OCI-LY1 (cell line): ENCODE results near the gene SLC17A1.

Experiments used
- H2AFZ ChIP-seq: fragments of 200-600 bp; sonication (generic), shearing (Covaris generic); 2 replicates; pipeline ENCODE4 v1.6.0; 2014; ENCODE audit warnings: antibody characterized with exemption, mild to moderate bottlenecking, low read length
- H3F3A ChIP-seq: fragments of 200-600 bp; sonication (generic), shearing (Covaris generic); 2 replicates; pipeline ENCODE4 v1.6.0; 2014; ENCODE audit warnings: mild to moderate bottlenecking, antibody characterized with exemption, low read length, moderate library complexity; ENCODE audit not compliant: insufficient read depth
- H3K27ac ChIP-seq: fragments of 200-600 bp; sonication (generic); 2 replicates; pipeline ENCODE4 v1.5.1; 2014; ENCODE audit warnings: low read length, mixed run types, mild to moderate bottlenecking, low read depth; ENCODE audit not compliant: poor library complexity, severe bottlenecking
- H3K27me3 ChIP-seq: fragments of 200-600 bp; sonication (generic); 2 replicates; pipeline ENCODE4 v1.6.0; 2014; ENCODE audit warnings: antibody characterized with exemption, mild to moderate bottlenecking, low read length, moderate library complexity; ENCODE audit not compliant: insufficient read depth
- H3K36me3 ChIP-seq: fragments of 200-600 bp; sonication (generic); 2 replicates; pipeline ENCODE4 v1.6.1; 2014; ENCODE audit warnings: mild to moderate bottlenecking, antibody characterized with exemption, low read length, moderate library complexity, mixed read lengths; ENCODE audit not compliant: insufficient read depth
- H3K4me1 ChIP-seq: fragments of 200-600 bp; sonication (generic); 2 replicates; pipeline ENCODE4 v1.5.1; 2014; ENCODE audit warnings: mild to moderate bottlenecking, low read length, moderate library complexity; ENCODE audit not compliant: insufficient read depth, severe bottlenecking
- H3K4me2 ChIP-seq: fragments of 200-600 bp; sonication (generic), shearing (Covaris generic); 2 replicates; pipeline ENCODE4 v1.6.1; 2014; ENCODE audit warnings: low read length
- H3K4me3 ChIP-seq: fragments of 200-600 bp; sonication (generic); 2 replicates; pipeline ENCODE4 v1.5.1; 2014; ENCODE audit warnings: low read length, low read depth, mild to moderate bottlenecking, mixed read lengths; ENCODE audit not compliant: poor library complexity, severe bottlenecking
- H3K79me2 ChIP-seq: fragments of 200-600 bp; shearing (Covaris generic); 2 replicates; pipeline ENCODE4 v1.6.1; 2016; ENCODE audit warnings: mixed run types, low read length, mixed read lengths; ENCODE audit not compliant: insufficient read depth
- H3K9ac ChIP-seq: fragments of 200-600 bp; sonication (generic), shearing (Covaris generic); 2 replicates; pipeline ENCODE4 v1.6.1; 2014; ENCODE audit warnings: mild to moderate bottlenecking, low read length, mixed read lengths
- H3K9me2 ChIP-seq: fragments of 200-600 bp; sonication (generic), shearing (Covaris generic); 2 replicates; pipeline ENCODE4 v1.6.1; 2014; ENCODE audit warnings: low read depth, mild to moderate bottlenecking, low read length, mixed read lengths
- H3K9me3 ChIP-seq: fragments of 200-600 bp; shearing (Covaris generic); 2 replicates; pipeline ENCODE4 v1.6.1; 2014; ENCODE audit warnings: low read length, mixed read lengths
- H4K20me1 ChIP-seq: fragments of 200-600 bp; sonication (generic), shearing (Covaris generic); 2 replicates; pipeline ENCODE4 v1.6.0; 2016; ENCODE audit warnings: mild to moderate bottlenecking, low read length; ENCODE audit not compliant: insufficient read depth
- EZH2 ChIP-seq: fragments of 200-600 bp; sonication (generic), shearing (Covaris generic); IDR thresholded peaks from 2 replicates; pipeline ENCODE4 v1.8.0; 2017; ENCODE audit warnings: borderline replicate concordance, mixed run types, mild to moderate bottlenecking, antibody characterized with exemption, low read length, moderate library complexity, mixed read lengths
- TF ChIP-seq, protein P1 (sequence below): fragments of 200-600 bp; sonication (generic), shearing (Covaris generic); IDR thresholded peaks from 2 replicates; pipeline ENCODE4 v1.5.1; 2017; ENCODE audit warnings: mild to moderate bottlenecking, antibody characterized with exemption, low read length, moderate library complexity, mixed read lengths

Gene SLC17A1

DNA sequence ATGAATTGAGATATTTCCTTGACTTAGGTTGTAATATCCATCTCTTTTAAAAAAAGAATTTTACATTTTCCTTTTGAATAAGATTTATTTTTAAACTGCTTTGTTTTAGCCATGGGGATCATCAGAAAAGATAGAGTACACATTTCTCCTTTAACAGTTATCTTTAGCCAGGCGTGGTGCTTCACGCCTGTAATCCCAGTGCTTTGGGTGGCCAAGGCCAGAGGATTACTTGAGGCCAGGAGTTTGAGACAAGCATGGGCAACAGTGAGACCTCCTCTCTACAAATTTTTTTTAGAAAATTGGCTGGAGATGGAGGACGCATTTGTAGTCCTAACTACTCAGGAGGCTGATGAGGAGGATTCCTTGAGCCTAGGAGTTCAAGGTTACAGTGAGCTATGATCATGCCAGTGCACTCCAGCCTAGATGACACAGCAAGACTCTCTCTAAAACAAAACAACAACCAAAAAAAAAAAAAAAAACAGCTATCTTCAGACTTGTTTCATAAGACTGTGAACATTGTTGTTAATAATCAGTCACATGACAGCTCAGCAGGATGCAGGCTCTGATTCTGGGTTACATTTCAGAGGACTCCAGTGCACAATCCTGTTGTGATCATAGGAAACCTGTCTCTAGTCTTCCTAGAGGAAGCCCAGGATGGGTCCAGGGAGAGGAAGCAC lies 44.2 kb upstream of the SLC17A1 start:
- no peak overlapping the region for H2AFZ ChIP-seq
- no peaks in the 10 kb centered on the region for H3K9me3 ChIP-seq
- no peak overlapping the region for H3K4me2 ChIP-seq
- H3K9ac ChIP-seq = no peak overlapping the region
- no peaks in the 10 kb centered on the region for H3K4me1 ChIP-seq
- no peak overlapping the region for H3K4me3 ChIP-seq
- no peak overlapping the region for H3K27ac ChIP-seq
- H4K20me1 ChIP-seq = no peaks in the 10 kb centered on the region
- H3K36me3 ChIP-seq = no peaks in the 10 kb centered on the region
- no peaks in the 10 kb centered on the region for H3K27me3 ChIP-seq
- H3F3A ChIP-seq = no peaks in the 10 kb centered on the region
- TF ChIP-seq, protein P1, sequence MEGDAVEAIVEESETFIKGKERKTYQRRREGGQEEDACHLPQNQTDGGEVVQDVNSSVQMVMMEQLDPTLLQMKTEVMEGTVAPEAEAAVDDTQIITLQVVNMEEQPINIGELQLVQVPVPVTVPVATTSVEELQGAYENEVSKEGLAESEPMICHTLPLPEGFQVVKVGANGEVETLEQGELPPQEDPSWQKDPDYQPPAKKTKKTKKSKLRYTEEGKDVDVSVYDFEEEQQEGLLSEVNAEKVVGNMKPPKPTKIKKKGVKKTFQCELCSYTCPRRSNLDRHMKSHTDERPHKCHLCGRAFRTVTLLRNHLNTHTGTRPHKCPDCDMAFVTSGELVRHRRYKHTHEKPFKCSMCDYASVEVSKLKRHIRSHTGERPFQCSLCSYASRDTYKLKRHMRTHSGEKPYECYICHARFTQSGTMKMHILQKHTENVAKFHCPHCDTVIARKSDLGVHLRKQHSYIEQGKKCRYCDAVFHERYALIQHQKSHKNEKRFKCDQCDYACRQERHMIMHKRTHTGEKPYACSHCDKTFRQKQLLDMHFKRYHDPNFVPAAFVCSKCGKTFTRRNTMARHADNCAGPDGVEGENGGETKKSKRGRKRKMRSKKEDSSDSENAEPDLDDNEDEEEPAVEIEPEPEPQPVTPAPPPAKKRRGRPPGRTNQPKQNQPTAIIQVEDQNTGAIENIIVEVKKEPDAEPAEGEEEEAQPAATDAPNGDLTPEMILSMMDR = no peak
- no peak for TF ChIP-seq EZH2
- no peaks in the 10 kb centered on the region for H3K9me2 ChIP-seq
- no peaks in the 10 kb centered on the region for H3K79me2 ChIP-seq

GRCh38 chr6:25875563-25875905 lies 43.7 kb upstream of the SLC17A1 start:
- TF ChIP-seq, protein P1 = no peak
- no peak for TF ChIP-seq EZH2
- Histone ChIP-seq H3K4me2 (no peak overlapping the region), H3K27ac (no peak overlapping the region), H3K9me3 (no peaks in the 10 kb centered on the region), H3K36me3 (no peaks in the 10 kb centered on the region), H3K27me3 (no peaks in the 10 kb centered on the region), H3K9me2 (no peaks in the 10 kb centered on the region), H4K20me1 (no peaks in the 10 kb centered on the region), H2AFZ (no peak overlapping the region), H3K79me2 (no peaks in the 10 kb centered on the region), H3K4me1 (no peaks in the 10 kb centered on the region), H3K9ac (no peak overlapping the region), H3K4me3 (no peak overlapping the region), H3F3A (no peaks in the 10 kb centered on the region)

DNA sequence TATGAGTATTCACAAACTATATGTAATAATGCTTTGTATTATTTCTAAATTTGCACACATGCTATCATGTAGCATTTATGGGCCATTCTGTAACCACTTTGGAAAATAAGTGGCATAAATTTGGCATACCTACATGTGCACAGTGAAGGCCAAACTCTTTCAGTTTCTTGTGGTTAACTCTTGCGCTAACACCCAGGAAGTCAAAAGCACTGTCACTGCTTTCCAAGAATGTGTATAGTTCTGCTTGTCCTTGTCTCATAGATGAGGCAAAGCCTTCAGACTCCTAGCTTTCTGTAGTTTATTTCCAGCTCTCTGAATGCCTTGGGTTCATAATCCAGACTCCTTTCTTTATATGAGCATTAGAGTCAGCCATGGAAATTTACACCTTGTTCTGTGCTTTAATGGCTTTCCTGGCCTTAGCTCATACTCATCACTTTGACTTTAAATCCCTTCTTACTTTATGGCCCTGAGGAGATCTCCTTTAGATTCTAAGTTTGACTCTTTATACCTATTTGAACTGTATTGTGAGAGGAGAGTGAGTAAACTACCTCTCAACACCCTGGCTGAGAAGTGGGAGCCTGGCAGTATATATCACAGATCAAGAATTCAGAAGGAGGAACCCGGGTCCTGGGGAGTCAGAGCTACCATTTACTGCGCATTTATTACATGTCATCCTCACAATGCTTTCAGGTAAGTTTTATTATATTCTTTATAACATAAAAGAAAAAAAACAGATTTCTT lies 43.1 kb upstream of the SLC17A1 start:
- Histone ChIP-seq H3K9me3 (no peaks in the 10 kb centered on the region), H3K79me2 (no peaks in the 10 kb centered on the region), H4K20me1 (no peaks in the 10 kb centered on the region), H3K27ac (no peak overlapping the region), H2AFZ (no peak overlapping the region), H3K4me3 (no peak overlapping the region), H3F3A (no peaks in the 10 kb centered on the region), H3K9me2 (no peaks in the 10 kb centered on the region), H3K36me3 (no peaks in the 10 kb centered on the region), H3K4me2 (no peak overlapping the region), H3K4me1 (no peaks in the 10 kb centered on the region), H3K9ac (no peak overlapping the region), H3K27me3 (no peaks in the 10 kb centered on the region)
- TF ChIP-seq, protein P1 = no peak
- TF ChIP-seq EZH2 = no peak
